ENCODE measurements around the gene TNRC6A. TPM values are rescaled to one million over a fixed set of nuclear protein-coding genes. Genes with fewer than 3 reads are reported as not detected.

TNRC6A gene
- total RNA-seq = 100 to 1,000 TPM in 1 of 4 donors, 10 to 100 TPM in 3; 26.3 to 120 (median 49.2) TPM

DNA sequence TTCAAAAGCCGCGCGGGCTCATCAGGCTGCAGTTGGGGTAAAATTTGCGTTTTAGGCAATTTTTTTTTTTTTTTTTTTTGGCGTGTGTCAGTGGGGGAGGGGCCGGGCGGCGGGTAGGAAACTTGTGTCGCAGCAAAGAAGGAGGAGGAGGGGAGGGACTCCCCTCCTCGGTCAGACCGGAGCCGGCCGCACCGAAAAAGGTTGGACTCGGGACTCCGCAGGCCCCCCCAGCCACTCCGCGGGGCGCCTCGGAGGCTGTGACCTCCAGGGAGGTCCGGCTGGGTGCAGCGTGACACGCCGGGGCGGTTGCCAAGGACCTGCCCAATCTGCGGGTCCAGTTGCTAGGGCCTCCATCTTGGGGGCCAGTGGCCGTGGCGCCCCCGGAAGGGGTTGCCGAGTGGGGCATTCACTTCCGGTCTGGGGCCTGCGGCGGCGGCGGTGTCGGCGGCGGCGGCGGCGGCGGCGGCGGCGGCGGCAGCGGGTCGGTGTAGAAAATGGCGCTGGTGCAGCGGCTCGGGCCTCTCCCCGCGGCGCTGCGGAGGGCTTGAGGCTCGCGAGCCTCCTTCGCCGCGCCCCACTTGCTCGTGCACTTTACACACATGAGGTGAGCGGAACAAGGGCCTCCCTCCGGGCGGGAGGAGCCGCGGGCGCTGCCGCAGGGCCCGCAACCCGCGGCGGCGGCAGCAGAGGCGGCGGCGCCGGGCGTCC lies at the start of gene TNRC6A:
Gene TNRC6A (plus strand): TSS at position 409 of the 708 bp plus-strand sequence. CDS start 191 bp downstream, at position 600.
- Histone ChIP-seq H3K4me3 (peak within 1 kb of the TSS; percentile 80), H3K9me3 (no peaks in the 10 kb centered on the region), H3K27ac (peak within 1 kb of the TSS; percentile 96), H3K36me3 (peaks cover 4% of the 10 kb centered on the region), H3K4me1 (peaks cover 28% of the 10 kb centered on the region), H3K27me3 (no peaks in the 10 kb centered on the region)
- peak; percentile 93 for DNase-seq (ENCODE audit: low spot score in 2 of 2)
- TF ChIP-seq CTCF (IDR thresholded peaks at IDR 0.05) = no peak
- TF ChIP-seq EP300 (IDR thresholded peaks at IDR 0.05) = no peak
- TF ChIP-seq POLR2A (IDR thresholded peaks at IDR 0.05) = peak in 1 of 2 donors; percentile 84
- TF ChIP-seq POLR2AphosphoS5 (IDR thresholded peaks at IDR 0.05) = peak; percentile 21 to 75 (median 51)
- under 1% methylated on average over 31 of the region's 78 CpGs for WGBS

- TF ChIP-seq POLR2AphosphoS5 (IDR thresholded peaks at IDR 0.05) (no peak), EP300 (IDR thresholded peaks at IDR 0.05) (no peak), POLR2A (IDR thresholded peaks at IDR 0.05) (no peak), CTCF (IDR thresholded peaks at IDR 0.05) (no peak)
- peaks cover 9% of the 10 kb centered on the region for H3K4me1 ChIP-seq
- no peaks in the 10 kb centered on the region for H3K9me3 ChIP-seq
- no peaks in the 10 kb centered on the region for H3K36me3 ChIP-seq
- H3K4me3 ChIP-seq = no peak overlapping the region
- 38% methylated on average over 6 of the region's 6 CpGs for WGBS
- no peaks in the 10 kb centered on the region for H3K27me3 ChIP-seq
- no peak overlapping the region for H3K27ac ChIP-seq
- no peak for DNase-seq (ENCODE audit: low spot score in 2 of 2)
These were observed 47.7 kb upstream of the TNRC6A start for GRCh38 chr16:24681793-24682192.

DNA sequence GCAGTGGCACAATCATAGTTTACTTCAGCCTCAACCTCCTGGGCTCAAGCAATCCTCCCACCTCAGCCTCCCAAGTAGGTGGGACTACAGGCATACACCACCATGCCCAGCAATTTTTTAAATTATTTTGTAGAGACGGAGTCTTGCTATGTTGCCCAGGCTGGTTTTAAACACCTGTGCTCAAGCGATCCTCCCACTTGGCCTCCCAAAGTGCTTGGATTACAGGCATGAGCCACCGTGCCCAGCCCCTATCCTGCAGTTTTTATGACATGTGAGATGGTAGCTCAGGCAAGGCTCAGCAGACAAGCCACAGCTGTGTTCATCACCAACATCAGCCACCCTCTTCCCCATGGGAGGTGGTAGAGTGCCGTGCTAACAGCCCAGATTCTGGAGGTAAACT lies 46.2 kb upstream of the TNRC6A start:
- no peaks in the 10 kb centered on the region for H3K36me3 ChIP-seq
- no peaks in the 10 kb centered on the region for H3K9me3 ChIP-seq
- 65% methylated on average over 4 of the region's 4 CpGs for WGBS
- no peak overlapping the region for H3K27ac ChIP-seq
- H3K27me3 ChIP-seq = no peaks in the 10 kb centered on the region
- H3K4me1 ChIP-seq = peaks cover 9% of the 10 kb centered on the region
- H3K4me3 ChIP-seq = no peak overlapping the region
- no peak for TF ChIP-seq POLR2AphosphoS5 (IDR thresholded peaks at IDR 0.05)
- TF ChIP-seq POLR2A (IDR thresholded peaks at IDR 0.05) = no peak
- no peak for TF ChIP-seq EP300 (IDR thresholded peaks at IDR 0.05)
- no peak for TF ChIP-seq CTCF (IDR thresholded peaks at IDR 0.05)
- DNase-seq (ENCODE audit: low spot score in 2 of 2) = no peak

GRCh38 chr16:24683847-24684493 lies 45.5 kb upstream of the TNRC6A start:
- H3K27me3 ChIP-seq = no peaks in the 10 kb centered on the region
- H3K27ac ChIP-seq = no peak overlapping the region
- TF ChIP-seq POLR2A (IDR thresholded peaks at IDR 0.05) (no peak), EP300 (IDR thresholded peaks at IDR 0.05) (no peak), CTCF (IDR thresholded peaks at IDR 0.05) (no peak), POLR2AphosphoS5 (IDR thresholded peaks at IDR 0.05) (no peak)
- H3K9me3 ChIP-seq = no peaks in the 10 kb centered on the region
- H3K4me1 ChIP-seq = peaks cover 9% of the 10 kb centered on the region
- DNase-seq (ENCODE audit: low spot score in 2 of 2) = no peak
- 81% methylated on average over 5 of the region's 5 CpGs for WGBS
- no peak overlapping the region for H3K4me3 ChIP-seq
- no peaks in the 10 kb centered on the region for H3K36me3 ChIP-seq
